Measurements from ENCODE around the gene ZNF275.
A peak's percentile ranks its signal among the peaks of the same experiment; 100 is the strongest.
"Not testable (repeated sequence)": the region's sequence is repeated elsewhere in the genome, so short reads cannot be mapped to it uniquely, and the experiment has no call there.

Gene ZNF275, protein sequence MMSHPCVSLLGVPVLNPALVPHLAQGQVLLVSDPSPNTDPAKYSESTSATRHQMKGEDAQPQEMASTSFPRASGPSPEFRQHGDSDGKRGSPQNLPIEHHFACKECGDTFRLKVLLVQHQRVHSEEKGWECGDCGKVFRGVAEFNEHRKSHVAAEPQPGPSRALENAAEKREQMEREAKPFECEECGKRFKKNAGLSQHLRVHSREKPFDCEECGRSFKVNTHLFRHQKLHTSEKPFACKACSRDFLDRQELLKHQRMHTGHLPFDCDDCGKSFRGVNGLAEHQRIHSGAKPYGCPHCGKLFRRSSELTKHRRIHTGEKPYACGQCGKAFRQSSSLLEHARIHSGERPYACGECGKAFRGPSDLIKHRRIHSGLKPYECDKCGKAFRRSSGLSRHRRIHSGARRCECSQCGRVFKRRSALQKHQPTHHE

DNA sequence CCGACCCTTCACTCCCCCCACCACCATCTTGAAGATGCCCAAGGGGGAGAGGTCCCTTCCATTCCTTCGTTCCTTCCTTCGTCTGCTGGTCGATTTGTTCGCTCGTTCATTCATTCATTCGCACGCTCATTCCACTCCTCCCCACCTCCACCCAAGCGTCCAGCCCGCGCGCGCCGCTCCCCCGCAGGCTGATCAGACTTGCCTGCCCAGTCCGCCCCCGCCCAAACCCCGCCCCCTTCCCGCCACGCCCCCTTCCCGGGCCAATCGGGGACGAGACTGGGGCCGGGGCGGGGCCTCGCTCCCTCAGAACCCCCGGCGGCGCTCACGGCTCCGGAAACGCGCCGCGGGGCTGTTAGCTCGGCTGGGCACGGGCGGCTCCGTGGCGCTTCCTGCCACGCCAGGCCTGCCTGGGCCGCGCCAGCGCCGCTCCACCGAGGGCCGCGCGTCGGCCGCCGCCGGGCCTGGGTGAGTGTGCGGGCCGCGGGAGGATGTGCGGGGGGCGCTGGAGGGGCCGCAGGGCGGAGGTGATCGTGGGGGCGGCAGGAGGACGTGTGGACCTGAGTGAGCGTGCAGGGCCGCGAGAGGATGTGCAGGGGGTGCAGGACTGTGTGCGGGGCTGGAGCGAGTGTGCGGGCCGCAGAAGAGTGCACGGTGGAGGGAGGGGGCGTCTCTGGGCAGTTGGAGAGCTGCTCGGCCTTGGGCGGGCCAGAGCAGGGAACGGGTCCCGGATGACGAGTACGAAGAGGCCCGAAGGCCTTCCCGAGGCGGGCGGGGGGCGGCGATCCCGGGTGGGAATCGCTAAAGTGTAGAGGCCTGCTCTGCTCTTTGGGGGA lies at the start of gene ZNF275:
Gene ZNF275 (plus strand): TSS at position 333 of the 833 bp plus-strand sequence. CDS start 2,527 bp downstream, outside the sequence.
- Mint-ChIP-seq H3K4me1 (peaks cover 41% of the 10 kb centered on the region), H3K9me3 (no peaks in the 10 kb centered on the region), H3K27me3 (no peaks in the 10 kb centered on the region), H3K27ac (peak within 1 kb of the TSS; percentile 55), H3K4me3 (peak within 1 kb of the TSS; percentile 88), H3K36me3 (peaks cover 8% of the 10 kb centered on the region)

DNA sequence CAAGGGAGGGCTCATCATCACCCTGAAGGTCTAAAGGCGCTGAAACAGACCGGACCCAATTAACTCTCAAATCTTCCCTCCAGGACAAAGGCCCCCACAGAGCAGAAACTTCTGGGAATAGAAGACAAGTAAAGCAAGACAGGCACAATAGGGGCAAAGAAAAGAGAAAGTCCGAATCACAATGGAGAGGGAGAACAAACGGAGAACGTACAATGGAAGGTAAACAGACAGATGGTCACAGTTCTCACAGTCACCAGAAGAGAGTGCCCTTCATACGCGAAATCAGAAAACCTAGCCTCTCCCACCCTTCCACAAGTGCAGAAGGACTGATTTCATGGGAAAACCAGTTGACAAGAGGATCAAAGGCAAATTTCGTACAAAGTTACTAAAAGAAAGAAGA lies 48.3 kb upstream of the ZNF275 start:
- H3K27ac Mint-ChIP-seq, H3K36me3 Mint-ChIP-seq, H3K4me3 Mint-ChIP-seq, H3K27me3 Mint-ChIP-seq, H3K4me1 Mint-ChIP-seq, H3K9me3 Mint-ChIP-seq: not testable (repeated sequence)

DNA sequence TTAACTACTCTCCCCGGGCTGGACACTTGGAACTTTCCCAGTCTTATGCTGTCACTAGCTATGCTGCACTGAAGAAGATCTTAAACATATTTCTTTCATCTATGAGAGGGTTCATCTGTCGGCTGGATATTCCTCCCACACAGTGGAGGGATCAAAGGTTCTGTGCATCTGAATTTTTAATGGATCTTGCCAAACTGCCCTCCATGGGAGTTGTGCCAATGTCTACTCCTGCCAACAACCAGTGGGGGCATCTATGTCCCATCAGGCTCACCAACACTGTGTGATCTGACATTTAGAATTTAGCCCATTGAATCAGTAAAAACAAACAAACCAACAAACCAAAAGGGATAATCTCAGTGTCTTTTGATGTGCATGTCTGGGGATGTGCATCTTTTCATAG lies 45.1 kb upstream of the ZNF275 start:
- not testable (repeated sequence) for H3K36me3 Mint-ChIP-seq, H3K4me1 Mint-ChIP-seq, H3K27ac Mint-ChIP-seq, H3K4me3 Mint-ChIP-seq, H3K27me3 Mint-ChIP-seq, H3K9me3 Mint-ChIP-seq

DNA sequence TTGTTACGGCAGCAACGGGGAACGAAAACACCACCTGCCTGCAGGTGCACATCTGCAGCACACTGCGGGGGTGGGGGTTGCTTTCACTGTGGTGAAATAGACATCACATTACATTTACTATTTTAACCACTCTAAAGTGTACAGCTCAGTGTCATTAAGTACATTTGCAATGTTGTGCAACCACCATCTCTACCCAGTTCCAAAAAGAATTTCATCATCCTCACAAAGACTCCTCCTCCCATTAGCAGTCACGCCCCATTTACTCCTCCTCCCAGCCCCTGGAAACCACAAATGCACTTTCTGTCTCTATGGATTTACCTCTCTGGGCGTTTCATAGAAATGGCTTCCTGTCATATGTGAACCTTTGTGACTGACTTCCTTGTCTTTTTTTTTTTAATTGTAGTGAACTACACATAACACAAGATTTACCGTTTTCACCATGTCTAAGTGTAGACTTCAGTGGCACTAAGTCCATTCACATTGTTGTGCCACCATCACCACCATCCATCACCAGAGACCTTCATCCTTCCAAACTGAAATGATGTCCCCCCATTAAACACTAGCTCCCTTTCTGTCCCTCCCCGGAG lies 40.4 kb upstream of the ZNF275 start:
- not testable (repeated sequence) for H3K27me3 Mint-ChIP-seq

DNA sequence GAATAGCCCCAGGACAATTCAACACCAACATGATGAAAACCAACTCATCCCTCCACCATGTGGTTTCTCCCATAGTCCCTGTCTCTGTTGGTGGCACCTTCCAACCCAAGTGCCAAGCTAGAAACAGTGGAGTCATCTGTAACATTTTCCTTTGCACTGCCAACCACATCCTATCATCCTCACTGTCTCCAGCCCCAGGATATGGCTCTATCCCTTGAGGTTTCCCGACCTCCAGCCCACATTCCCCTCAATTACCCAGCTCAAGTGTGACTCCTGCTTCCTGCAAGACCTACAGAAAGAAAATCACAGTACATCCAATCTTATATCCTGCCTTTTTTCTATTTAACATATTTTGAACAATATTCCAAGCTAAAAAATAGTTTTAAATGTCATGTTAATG lies 36.6 kb upstream of the ZNF275 start:
- no peaks in the 10 kb centered on the region for H3K9me3 Mint-ChIP-seq
- H3K36me3 Mint-ChIP-seq: no peaks in the 10 kb centered on the region
- no peak overlapping the region for H3K27ac Mint-ChIP-seq
- peaks cover 14% of the 10 kb centered on the region for H3K4me1 Mint-ChIP-seq
- no peaks in the 10 kb centered on the region for H3K27me3 Mint-ChIP-seq
- H3K4me3 Mint-ChIP-seq: no peak overlapping the region

More for the DNA sequence above, 40.4 kb upstream of the ZNF275 start:
- H3K4me1 Mint-ChIP-seq: peaks cover 14% of the 10 kb centered on the region
- not testable (repeated sequence) for H3K9me3 Mint-ChIP-seq, H3K36me3 Mint-ChIP-seq
- peak overlapping the region; percentile 51 for H3K27ac Mint-ChIP-seq
- H3K4me3 Mint-ChIP-seq: peak overlapping the region; percentile 27

DNA sequence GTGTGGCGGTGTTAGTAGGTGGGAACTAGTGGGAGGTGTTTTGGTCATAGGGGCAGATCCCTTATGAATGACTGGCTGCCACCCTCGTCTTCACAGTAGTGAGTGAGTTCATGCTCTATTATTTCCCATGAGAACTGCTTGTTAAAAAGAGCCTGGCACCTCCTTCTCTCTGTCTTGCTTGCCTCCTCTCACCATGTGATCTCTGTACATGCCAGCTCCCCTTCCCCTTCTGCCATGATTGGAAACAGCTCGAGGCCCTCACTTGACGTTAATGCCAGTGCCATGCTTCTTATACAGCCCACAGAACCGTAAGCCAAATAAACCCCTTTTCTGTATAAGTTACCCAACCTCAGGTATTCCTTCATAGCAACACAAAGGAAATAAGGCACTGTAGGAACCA lies 34.1 kb upstream of the ZNF275 start:
- Mint-ChIP-seq H3K27me3 (no peaks in the 10 kb centered on the region), H3K4me1 (peaks cover 7% of the 10 kb centered on the region), H3K4me3 (no peak overlapping the region), H3K27ac (no peak overlapping the region), H3K9me3 (no peaks in the 10 kb centered on the region), H3K36me3 (no peaks in the 10 kb centered on the region)

DNA sequence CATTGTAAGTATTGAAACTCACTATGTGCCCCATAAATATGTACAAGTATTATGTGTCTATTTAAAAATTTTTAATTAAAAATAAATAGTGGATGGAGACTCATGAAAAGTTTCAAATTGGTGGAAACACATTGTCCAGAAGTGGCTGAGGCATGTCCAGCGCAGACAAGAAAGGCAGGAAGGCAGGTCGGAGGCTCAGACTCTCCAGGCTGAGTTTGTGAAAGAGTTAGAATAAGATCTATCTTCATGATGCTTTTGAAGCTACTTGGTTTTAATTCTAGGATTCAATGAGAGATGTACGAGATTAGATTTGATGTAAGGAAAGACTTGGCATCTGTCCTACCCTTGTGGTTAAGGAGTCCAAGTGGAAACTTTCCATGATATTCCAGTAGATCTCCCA lies 32.2 kb upstream of the ZNF275 start:
- Mint-ChIP-seq H3K4me3 (no peak overlapping the region), H3K9me3 (no peaks in the 10 kb centered on the region), H3K4me1 (peaks cover 6% of the 10 kb centered on the region), H3K27me3 (no peaks in the 10 kb centered on the region), H3K36me3 (no peaks in the 10 kb centered on the region), H3K27ac (peak overlapping the region; percentile 4)

DNA sequence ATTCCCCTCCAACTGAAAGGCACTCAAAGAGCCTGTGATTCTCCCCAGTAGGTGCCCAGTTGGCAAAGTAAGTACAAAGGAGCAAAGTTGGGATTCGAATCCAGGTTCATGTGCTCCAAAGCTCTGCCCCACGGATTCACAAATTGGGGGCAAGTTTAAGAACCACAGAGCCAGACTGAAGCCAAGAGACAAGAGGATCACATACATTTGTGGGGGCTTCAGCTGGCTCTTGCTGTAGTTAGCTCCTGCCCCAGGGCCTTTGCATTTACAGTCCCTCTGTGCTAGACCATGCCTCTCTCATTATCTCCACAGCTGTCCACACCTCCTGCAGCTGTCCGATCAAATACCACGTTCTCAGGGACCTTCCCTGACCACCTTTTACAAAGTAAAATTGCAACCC lies 31.2 kb upstream of the ZNF275 start:
- no peaks in the 10 kb centered on the region for H3K36me3 Mint-ChIP-seq
- no peaks in the 10 kb centered on the region for H3K27me3 Mint-ChIP-seq
- H3K27ac Mint-ChIP-seq: no peak overlapping the region
- no peaks in the 10 kb centered on the region for H3K9me3 Mint-ChIP-seq
- H3K4me1 Mint-ChIP-seq: peaks cover 6% of the 10 kb centered on the region
- H3K4me3 Mint-ChIP-seq: no peak overlapping the region

DNA sequence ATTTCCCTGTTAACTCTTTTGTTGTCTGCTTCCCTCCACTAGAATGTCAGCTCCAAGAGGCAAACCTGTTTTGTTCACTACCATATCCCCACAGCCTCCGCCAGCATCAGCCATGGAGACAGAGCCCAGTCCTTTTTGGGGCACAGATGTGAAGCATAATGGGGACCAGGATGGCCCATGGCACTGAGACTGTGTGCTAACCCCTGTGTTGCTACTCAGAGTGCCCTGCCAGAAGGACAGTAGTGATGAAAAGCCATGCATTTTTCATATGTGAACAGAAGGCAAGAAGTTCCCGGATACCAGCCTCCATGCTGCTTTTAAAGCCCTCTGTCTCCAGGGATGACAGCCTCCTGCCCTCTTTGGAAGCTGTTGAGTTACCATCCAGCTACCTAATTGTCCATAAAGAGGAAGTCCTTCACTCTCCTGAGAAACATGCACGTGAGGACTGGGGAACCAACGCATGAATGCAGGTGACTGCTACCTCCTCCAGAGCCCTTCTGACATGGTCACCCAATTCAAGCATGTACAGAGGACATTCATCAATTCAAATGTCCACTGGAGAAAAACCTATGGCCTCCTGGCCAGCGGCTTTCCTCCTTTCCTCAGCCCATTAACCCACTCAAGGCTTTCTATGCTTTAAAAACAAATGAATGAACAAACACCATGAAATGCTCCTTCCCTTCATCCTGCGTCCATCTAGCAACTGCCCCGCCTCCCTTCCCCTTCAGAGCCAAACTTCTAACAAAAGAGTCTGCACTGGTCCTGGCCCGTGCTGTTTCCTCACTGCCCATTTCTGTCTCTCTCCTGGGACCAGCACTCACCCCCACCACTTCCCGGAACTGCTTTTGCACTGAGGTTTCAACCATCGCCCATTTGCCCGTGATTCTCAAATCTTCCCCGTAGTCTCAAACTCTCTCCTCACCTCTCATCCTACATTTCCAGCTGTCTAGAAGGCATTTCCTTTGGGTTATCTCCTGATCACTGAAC lies 30.4 kb upstream of the ZNF275 start:
- H3K27ac Mint-ChIP-seq: no peak overlapping the region
- no peaks in the 10 kb centered on the region for H3K27me3 Mint-ChIP-seq
- H3K9me3 Mint-ChIP-seq: no peaks in the 10 kb centered on the region
- H3K4me3 Mint-ChIP-seq: no peak overlapping the region
- peaks cover 6% of the 10 kb centered on the region for H3K4me1 Mint-ChIP-seq
- H3K36me3 Mint-ChIP-seq: no peaks in the 10 kb centered on the region

DNA sequence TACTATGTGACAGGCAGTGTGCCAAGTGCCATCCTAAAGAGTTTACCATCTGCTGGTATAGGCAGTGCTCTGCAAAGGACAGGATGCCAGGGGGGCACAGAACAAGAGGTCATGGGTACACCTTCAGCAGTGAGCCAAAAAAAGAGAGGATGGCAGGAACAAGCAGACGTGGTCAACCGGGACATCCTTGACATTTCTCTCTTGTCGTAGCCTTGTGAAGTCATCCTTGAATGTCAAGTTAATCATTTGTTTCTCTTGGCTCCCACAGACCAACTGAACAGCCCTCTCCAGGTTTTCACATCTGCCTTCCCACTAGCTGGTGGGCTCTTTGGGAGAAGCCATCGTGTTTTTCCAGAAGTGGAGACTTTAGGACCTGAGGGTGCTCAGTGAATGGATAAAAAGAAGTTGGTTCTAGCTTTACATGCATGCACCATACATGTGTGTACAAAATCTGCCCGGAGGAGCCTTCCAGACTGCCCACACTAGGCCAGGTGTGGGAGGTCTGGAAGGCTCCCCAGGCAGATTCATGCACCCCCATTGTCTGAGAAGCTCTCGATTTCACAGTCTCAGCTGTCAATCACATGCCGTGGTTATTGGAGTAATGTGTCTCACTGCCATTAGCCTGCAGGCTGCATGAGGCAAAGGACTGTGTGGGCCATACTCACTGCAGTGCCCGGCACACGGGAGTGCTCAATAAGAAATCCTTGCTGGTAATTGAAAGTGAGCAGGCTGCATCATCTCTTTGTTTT lies 28.8 kb upstream of the ZNF275 start:
- no peak overlapping the region for H3K4me3 Mint-ChIP-seq
- no peaks in the 10 kb centered on the region for H3K36me3 Mint-ChIP-seq
- H3K9me3 Mint-ChIP-seq: no peaks in the 10 kb centered on the region
- H3K27me3 Mint-ChIP-seq: no peaks in the 10 kb centered on the region
- H3K4me1 Mint-ChIP-seq: peaks cover 6% of the 10 kb centered on the region
- H3K27ac Mint-ChIP-seq: no peak overlapping the region

DNA sequence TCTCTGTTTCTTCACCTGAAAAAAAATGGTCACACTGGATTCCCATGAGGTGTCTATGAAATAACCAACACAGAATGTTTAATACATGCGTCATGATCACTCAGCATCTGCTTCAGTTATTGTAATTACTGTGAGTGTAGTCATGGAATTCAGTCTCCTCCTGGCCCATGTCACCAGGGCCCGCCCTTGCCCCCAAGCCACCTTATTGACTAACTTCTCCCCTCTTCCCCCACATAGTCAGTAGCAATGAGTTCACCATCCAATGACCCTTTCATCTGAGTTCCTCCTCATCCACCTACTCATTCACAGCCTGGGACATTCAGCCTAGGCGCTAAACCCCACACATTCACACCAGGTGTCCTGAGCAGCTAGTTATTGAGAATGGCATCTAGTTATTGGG lies 28.0 kb upstream of the ZNF275 start:
- Mint-ChIP-seq H3K4me1 (peaks cover 6% of the 10 kb centered on the region), H3K9me3 (no peaks in the 10 kb centered on the region), H3K4me3 (no peak overlapping the region), H3K27me3 (no peaks in the 10 kb centered on the region), H3K27ac (no peak overlapping the region), H3K36me3 (no peaks in the 10 kb centered on the region)

DNA sequence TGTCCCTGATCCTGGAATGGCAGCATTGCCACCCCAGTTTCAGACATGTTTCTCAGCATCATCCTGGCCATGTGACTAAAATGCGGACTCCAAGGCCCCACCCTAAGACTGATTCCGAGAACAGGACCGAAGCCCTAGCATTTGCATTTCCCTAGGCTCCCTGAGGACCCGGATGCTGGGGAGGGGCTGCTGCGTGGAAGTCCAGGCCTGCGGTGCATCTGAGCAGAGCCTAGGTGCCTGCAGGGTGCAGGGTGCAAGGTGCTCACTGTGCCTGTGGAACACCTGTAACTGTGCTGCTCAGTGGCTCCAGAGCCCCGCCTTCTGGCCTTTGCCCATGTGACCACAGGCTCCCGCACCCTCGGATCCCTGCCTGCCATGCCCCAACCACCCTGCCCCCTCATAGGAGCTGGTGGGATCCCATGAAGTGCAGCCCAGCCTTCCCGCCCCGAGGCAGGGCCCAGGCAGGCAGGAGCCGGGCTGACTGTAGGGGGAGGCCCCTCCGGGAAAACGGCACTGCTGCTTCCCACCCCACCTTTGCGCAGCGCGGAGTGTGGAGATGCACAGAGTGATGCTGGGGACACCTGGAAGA lies 27.3 kb upstream of the ZNF275 start:
- Mint-ChIP-seq H3K4me1 (peaks cover 6% of the 10 kb centered on the region), H3K9me3 (no peaks in the 10 kb centered on the region), H3K4me3 (no peak overlapping the region), H3K27ac (no peak overlapping the region), H3K27me3 (no peaks in the 10 kb centered on the region), H3K36me3 (no peaks in the 10 kb centered on the region)

DNA sequence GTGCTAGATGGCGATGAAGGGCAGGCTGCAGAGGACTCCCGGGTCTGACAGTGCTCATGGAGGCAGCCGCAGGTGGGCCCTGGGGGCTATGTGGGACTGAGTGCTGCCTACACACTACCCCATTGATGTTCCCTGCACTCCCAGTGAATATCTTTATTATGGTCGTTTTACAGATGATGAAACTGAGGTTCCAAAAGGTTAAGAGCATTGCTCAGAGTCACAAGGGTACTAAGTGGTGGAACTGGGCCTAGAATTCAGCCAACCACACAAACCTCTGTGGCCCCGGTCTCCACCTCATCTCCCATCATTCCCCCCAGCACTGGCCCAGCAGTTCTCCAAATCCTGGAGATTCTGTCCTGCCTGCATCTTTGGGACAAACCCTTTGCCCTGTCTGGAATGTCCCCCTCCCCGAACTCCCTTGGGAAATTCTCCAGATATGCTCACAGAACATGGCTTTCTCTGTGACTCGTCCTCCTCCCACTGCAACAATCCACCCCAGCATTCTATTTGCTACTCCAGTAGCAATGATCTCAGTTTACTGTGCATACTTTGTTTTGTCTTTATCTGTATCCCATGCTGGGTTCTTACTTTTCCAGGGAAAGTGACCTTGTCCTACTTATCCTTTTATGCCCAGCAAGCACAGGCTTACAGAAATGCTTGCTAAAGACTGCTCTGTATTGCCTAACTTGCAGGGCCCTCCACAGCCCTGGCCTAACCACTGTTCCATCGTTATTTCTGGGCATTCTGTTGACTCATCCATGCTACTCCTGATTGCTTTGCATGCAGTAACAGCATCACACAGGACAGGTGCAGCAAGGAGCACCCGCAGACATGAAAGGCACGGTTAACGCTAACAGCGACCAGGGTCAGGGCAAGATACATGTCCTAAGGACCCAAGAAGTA lies 26.4 kb upstream of the ZNF275 start:
- no peaks in the 10 kb centered on the region for H3K36me3 Mint-ChIP-seq

More for the DNA sequence above, 26.4 kb upstream of the ZNF275 start:
- H3K27ac Mint-ChIP-seq: no peak overlapping the region
- H3K4me1 Mint-ChIP-seq: peaks cover 6% of the 10 kb centered on the region
- H3K27me3 Mint-ChIP-seq: no peaks in the 10 kb centered on the region
- H3K9me3 Mint-ChIP-seq: no peaks in the 10 kb centered on the region
- H3K4me3 Mint-ChIP-seq: no peak overlapping the region
